GM12864 (cell line): Measurements from ENCODE around the gene TMEM190.

Experiments used
- DNase-seq: peaks from one replicate; pipeline ENCODE4 v3.0.0-alpha.2; 2011; ENCODE audit warnings: low read depth
- H3K4me3 ChIP-seq: 2 replicates; pipeline ENCODE4 v1.5.1; 2011; ENCODE audit warnings: mild to moderate bottlenecking, low read depth, low read length, control low read depth
- CTCF ChIP-seq: IDR thresholded peaks from 2 replicates; pipeline ENCODE4 v1.5.1; 2011; ENCODE audit warnings: low read depth, mild to moderate bottlenecking, moderate library complexity, low read length, control low read depth, inconsistent platforms; ENCODE audit errors: missing control alignments

The TMEM190 gene

DNA sequence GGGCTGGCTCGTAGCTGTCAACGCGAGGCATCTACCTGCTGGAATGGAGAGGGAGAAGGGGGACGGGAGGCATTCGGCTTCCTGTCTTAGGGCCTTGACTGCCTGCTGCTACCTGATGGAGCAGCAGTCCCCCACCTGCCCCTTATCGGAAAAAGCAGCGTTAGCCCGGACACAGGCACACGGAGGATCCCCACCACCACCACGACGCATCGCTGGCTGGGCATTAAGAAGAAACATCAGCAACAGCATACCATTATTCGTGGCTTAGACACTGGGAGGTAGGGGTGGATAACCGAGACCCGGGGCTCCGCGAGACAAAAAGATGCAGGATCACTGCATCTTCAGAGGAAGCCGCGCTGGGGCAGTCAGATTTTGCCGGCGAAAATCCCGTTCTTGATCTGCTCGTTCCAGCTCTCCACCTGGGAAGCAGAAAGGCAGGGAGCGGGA, 23.2 kb upstream of the TMEM190 start:
- DNase-seq, result no peak
- H3K4me3 ChIP-seq, result no peak overlapping the region
- no peak for TF ChIP-seq CTCF

- TF ChIP-seq CTCF, result no peak
- peak overlapping the region; percentile 32 for H3K4me3 ChIP-seq
- DNase-seq, result no peak
Observed at GRCh38 chr19:55353803-55354697, 22.6 kb upstream of the TMEM190 start.

DNA sequence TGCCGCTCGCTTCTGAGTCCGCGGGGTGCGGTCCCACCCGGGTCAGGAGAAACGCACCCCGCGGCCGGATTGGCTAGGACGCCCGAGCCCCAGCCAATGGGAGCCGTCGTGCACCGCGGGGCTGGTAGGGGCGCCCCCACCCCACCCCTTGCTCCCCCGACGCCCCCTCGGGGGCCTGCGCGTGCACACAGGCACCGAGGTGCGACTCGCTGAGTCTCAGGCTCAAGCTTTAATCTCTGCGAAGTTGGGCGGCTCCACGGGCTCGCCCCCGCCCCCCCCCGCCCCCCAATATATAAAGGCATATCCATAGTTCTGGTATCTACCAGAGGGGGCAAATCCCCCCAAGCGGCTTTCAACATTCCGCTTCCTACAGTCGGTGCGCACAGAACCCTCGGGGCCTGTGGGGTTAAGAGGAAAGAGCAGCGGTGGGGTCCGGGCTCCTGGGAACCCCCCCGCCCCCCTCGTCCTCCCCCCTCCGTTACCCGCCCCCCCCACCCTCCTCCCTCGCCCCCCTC, 21.9 kb upstream of the TMEM190 start, which contains the start of gene COX6B2:
Gene COX6B2, minus strand, starts transcription at position 22 of the 515 bp plus-strand sequence. CDS start 198 bp downstream, outside the sequence.
- H3K4me3 ChIP-seq, result peak within 1 kb of the TSS; percentile 32
- no peak for DNase-seq
- no peak for TF ChIP-seq CTCF

- TF ChIP-seq CTCF, result no peak
- no peak overlapping the region for H3K4me3 ChIP-seq
- no peak for DNase-seq
Observed at GRCh38 chr19:55355213-55355821, 21.3 kb upstream of the TMEM190 start.

DNA sequence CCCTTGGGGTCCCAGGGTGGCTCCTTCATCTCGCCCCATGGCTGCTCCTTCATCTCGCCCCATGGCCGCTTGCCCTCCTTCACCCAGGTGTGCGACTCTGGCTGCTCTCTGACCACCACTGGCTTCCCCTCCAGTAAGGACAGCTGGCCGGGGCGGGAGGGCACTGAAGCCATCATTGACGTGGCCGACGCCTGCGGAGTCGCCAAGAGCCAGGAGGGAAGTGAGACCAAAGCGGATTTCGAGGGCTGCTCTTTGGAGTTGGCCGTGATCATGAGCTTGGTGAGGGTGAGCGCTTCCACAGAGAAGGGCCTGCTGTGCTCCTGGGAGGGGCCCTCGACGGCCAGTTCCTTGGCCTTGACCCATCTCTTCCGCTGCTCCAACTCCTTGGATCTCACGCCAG, 18.1 kb upstream of the TMEM190 start:
- no peak overlapping the region for H3K4me3 ChIP-seq
- no peak for DNase-seq
- no peak for TF ChIP-seq CTCF

- H3K4me3 ChIP-seq, result no peak overlapping the region
- TF ChIP-seq CTCF, result no peak
Observed at GRCh38 chr19:55358943-55359908, 17.4 kb upstream of the TMEM190 start.

More at GRCh38 chr19:55358943-55359908, 17.4 kb upstream of the TMEM190 start:
- DNase-seq, result no peak
